HL-60 (cell line): Measurements from ENCODE around the gene PPP1R3C.
A peak's percentile ranks its signal among the peaks of the same experiment; 100 is the strongest.

Experiments
- DNase-seq, 2 experiments: peaks; one replicate each; pipeline ENCODE4 v3.0.0-alpha.2; 2010 to 2020; ENCODE audit warnings: low read depth in 1 of 2, low spot score in 1 of 2
- H3K27ac ChIP-seq: fragments of 250-450 bp; sonication (Bioruptor Pico); replicated peaks from 2 replicates; pipeline ENCODE4 v1.5.1; 2020; ENCODE audit warnings: mild to moderate bottlenecking, moderate library complexity
- H3K27me3 ChIP-seq: fragments of 250-450 bp; sonication (Bioruptor Pico); 2 replicates; pipeline ENCODE4 v1.5.1; 2021; ENCODE audit warnings: mild to moderate bottlenecking, moderate library complexity; ENCODE audit not compliant: insufficient read depth, poor library complexity, severe bottlenecking
- H3K4me3 ChIP-seq: replicated peaks from 2 replicates; pipeline ENCODE4 v1.5.1; 2011; ENCODE audit warnings: mild to moderate bottlenecking, control low read depth, low read length; ENCODE audit not compliant: insufficient read depth
- CTCF ChIP-seq: IDR thresholded peaks from one replicate; pipeline ENCODE4 v1.5.1; 2011; ENCODE audit warnings: low read length, control low read depth, inconsistent platforms; ENCODE audit not compliant: insufficient read depth
- GABPA ChIP-seq: IDR thresholded peaks from 2 replicates; pipeline ENCODE4 v1.6.1; 2012; ENCODE audit warnings: low read depth
- POLR2AphosphoS5 ChIP-seq: IDR thresholded peaks from 2 replicates; pipeline ENCODE4 v1.6.1; 2012; ENCODE audit warnings: low read depth
- REST ChIP-seq: IDR thresholded peaks from 2 replicates; pipeline ENCODE4 v1.6.1; 2012; ENCODE audit warnings: low read depth; ENCODE audit not compliant: insufficient replicate concordance
- SPI1 ChIP-seq: IDR thresholded peaks from 2 replicates; pipeline ENCODE4 v1.6.1; 2012; ENCODE audit warnings: low read depth, mild to moderate bottlenecking, borderline replicate concordance

The PPP1R3C gene

GRCh38 chr10:91643700-91644099 is 10.8 kb upstream of the PPP1R3C start:
- Histone ChIP-seq H3K27ac (no peak overlapping the region), H3K4me3 (no peak overlapping the region), H3K27me3 (peaks cover 2% of the 10 kb centered on the region)
- TF ChIP-seq CTCF (no peak), SPI1 (no peak), REST (no peak), GABPA (no peak), POLR2AphosphoS5 (no peak)
- no peak for DNase-seq

GRCh38 chr10:91642831-91643692 is 10.2 kb upstream of the PPP1R3C start:
- Histone ChIP-seq H3K27ac (no peak overlapping the region), H3K4me3 (no peak overlapping the region), H3K27me3 (peaks cover 2% of the 10 kb centered on the region)
- TF ChIP-seq REST (no peak), SPI1 (peak; percentile 87)
- no peak for DNase-seq

- peaks cover 21% of the 10 kb centered on the region for H3K27me3 ChIP-seq
- DNase-seq: no peak
- TF ChIP-seq POLR2AphosphoS5 (no peak), REST (no peak), SPI1 (no peak), GABPA (no peak), CTCF (no peak)
These were observed 4.0 kb upstream of the PPP1R3C start for GRCh38 chr10:91636892-91637291.

More at GRCh38 chr10:91636892-91637291, 4.0 kb upstream of the PPP1R3C start:
- H3K4me3 ChIP-seq: no peak overlapping the region
- H3K27ac ChIP-seq: no peak overlapping the region
